ENCODE measurements around the gene KIF13A.
"Not testable (repeated sequence)": the region's sequence is repeated elsewhere in the genome, so short reads cannot be mapped to it uniquely, and the experiment has no call there.

GRCh38 chr6:18020545-18020944 lies 33.1 kb upstream of the KIF13A start:
- not testable (repeated sequence) for TF ChIP-seq POLR2A (IDR thresholded peaks at IDR 0.05; ENCODE audit: low read depth, low read length); POLR2AphosphoS5 (IDR thresholded peaks at IDR 0.05; ENCODE audit: low read depth, low read length); TAF1 (IDR thresholded peaks at IDR 0.05; ENCODE audit: borderline replicate concordance, low read depth, low read length)

Data from GM12892 (cell line).